ENCODE measurements around the gene GRHL1.

The GRHL1 gene

GRCh38 chr2:9971105-9971818 is 19.8 kb downstream of the GRHL1 start:
- peak; percentile 39 for DNase-seq (ENCODE audit: low read depth, low spot score)
- H3K27ac ChIP-seq: peak overlapping the region; percentile 61

GRCh38 chr2:9971890-9972289 is 20.4 kb downstream of the GRHL1 start:
- H3K27ac ChIP-seq: peak overlapping the region; percentile 61
- DNase-seq (ENCODE audit: low read depth, low spot score): no peak

- peak; percentile 50 for DNase-seq (ENCODE audit: low read depth, low spot score)
- H3K27ac ChIP-seq: peak overlapping the region; percentile 61
Measured at GRCh38 chr2:9972621-9973479, 21.4 kb downstream of the GRHL1 start.

GRCh38 chr2:9973690-9974089 is 22.2 kb downstream of the GRHL1 start:
- no peak for DNase-seq (ENCODE audit: low read depth, low spot score)
- H3K27ac ChIP-seq: peak overlapping the region; percentile 61

- H3K27ac ChIP-seq: no peak overlapping the region
- DNase-seq (ENCODE audit: low read depth, low spot score): no peak
Measured at GRCh38 chr2:9974343-9974742, 22.9 kb downstream of the GRHL1 start.

GRCh38 chr2:9975328-9975727 is 23.8 kb downstream of the GRHL1 start:
- peak overlapping the region; percentile 9 for H3K27ac ChIP-seq
- no peak for DNase-seq (ENCODE audit: low read depth, low spot score)

- peak overlapping the region; percentile 9 for H3K27ac ChIP-seq
- peak; percentile 81 for DNase-seq (ENCODE audit: low read depth, low spot score)
Measured at GRCh38 chr2:9975805-9976447, 24.4 kb downstream of the GRHL1 start.

- H3K27ac ChIP-seq: no peak overlapping the region
Measured at GRCh38 chr2:9979977-9980376, 28.5 kb downstream of the GRHL1 start.

GRCh38 chr2:9980520-9980919 is 29.0 kb downstream of the GRHL1 start:
- DNase-seq (ENCODE audit: low read depth, low spot score): no peak
- H3K27ac ChIP-seq: no peak overlapping the region

More at GRCh38 chr2:9979977-9980376, 28.5 kb downstream of the GRHL1 start:
- DNase-seq (ENCODE audit: low read depth, low spot score): no peak

- no peak overlapping the region for H3K27ac ChIP-seq
- DNase-seq (ENCODE audit: low read depth, low spot score): no peak
Measured at GRCh38 chr2:9981655-9982054, 30.2 kb downstream of the GRHL1 start.

- no peak for DNase-seq (ENCODE audit: low read depth, low spot score)
- no peak overlapping the region for H3K27ac ChIP-seq
Measured at GRCh38 chr2:9982248-9982647, 30.8 kb downstream of the GRHL1 start.

- H3K27ac ChIP-seq: no peak overlapping the region
- no peak for DNase-seq (ENCODE audit: low read depth, low spot score)
Measured at GRCh38 chr2:9982891-9983290, 31.4 kb downstream of the GRHL1 start.

GRCh38 chr2:9983401-9984216 is 32.1 kb downstream of the GRHL1 start:
- no peak for DNase-seq (ENCODE audit: low read depth, low spot score)
- H3K27ac ChIP-seq: no peak overlapping the region

GRCh38 chr2:9984217-9984739 is 32.8 kb downstream of the GRHL1 start:
- no peak overlapping the region for H3K27ac ChIP-seq
- no peak for DNase-seq (ENCODE audit: low read depth, low spot score)

- DNase-seq (ENCODE audit: low read depth, low spot score): no peak
- H3K27ac ChIP-seq: peak overlapping the region; percentile 8
Measured at GRCh38 chr2:9984871-9985480, 33.5 kb downstream of the GRHL1 start.

GRCh38 chr2:9985531-9986328 is 34.2 kb downstream of the GRHL1 start:
- H3K27ac ChIP-seq: no peak overlapping the region
- DNase-seq (ENCODE audit: low read depth, low spot score): no peak

- DNase-seq (ENCODE audit: low read depth, low spot score): no peak
- no peak overlapping the region for H3K27ac ChIP-seq
Measured at GRCh38 chr2:9988320-9988719, 36.8 kb downstream of the GRHL1 start.

- no peak overlapping the region for H3K27ac ChIP-seq
- no peak for DNase-seq (ENCODE audit: low read depth, low spot score)
Measured at GRCh38 chr2:9990736-9991135, 39.2 kb downstream of the GRHL1 start.

GRCh38 chr2:9991221-9991620 is 39.7 kb downstream of the GRHL1 start:
- no peak overlapping the region for H3K27ac ChIP-seq
- no peak for DNase-seq (ENCODE audit: low read depth, low spot score)
